Psoas muscle (tissue), 8 donors: ENCODE data around the gene DOHH. TPM values are rescaled to one million over a fixed set of nuclear protein-coding genes. Genes with fewer than 3 reads are reported as not detected.

Experiments
- ATAC-seq, 4 donors: fragments of 200-7000 bp; cut with Tn5 transposase; one replicate each; pipeline ENCODE4 v1.9.1; 2020; ENCODE audit warnings: moderate library complexity in 3 of 4, mild to moderate bottlenecking in 2 of 4
- DNase-seq, 2 donors: peaks; one replicate each; pipeline ENCODE4 v3.0.0-alpha.2; 2020
- H3K27ac ChIP-seq: fragments of 200-600 bp; one replicate; pipeline ENCODE4 v1.8.0; 2022
- H3K27me3 ChIP-seq, 3 donors: fragments of 200-600 bp in 1 of 3; one replicate each; pipeline versions ENCODE4 v1.6.1 to v1.8.0; 2013 to 2022; ENCODE audit warnings: low read length in 2 of 3, mild to moderate bottlenecking in 2 of 3, moderate library complexity in 1 of 3; ENCODE audit not compliant: insufficient read depth in 3 of 3
- H3K36me3 ChIP-seq, 2 donors: fragments of 200-600 bp in 1 of 2; one replicate each; pipeline versions ENCODE4 v1.6.1 to v1.8.0; 2013 to 2022; ENCODE audit warnings: low read depth in 1 of 2, mild to moderate bottlenecking in 1 of 2, moderate library complexity in 1 of 2; ENCODE audit not compliant: insufficient read depth in 1 of 2
- H3K4me1 ChIP-seq: fragments of 200-600 bp; one replicate; pipeline ENCODE4 v1.8.0; 2022
- H3K4me3 ChIP-seq: fragments of 200-600 bp; one replicate; pipeline ENCODE4 v1.8.0; 2022; ENCODE audit warnings: mild to moderate bottlenecking
- H3K9me3 ChIP-seq: fragments of 200-600 bp; one replicate; pipeline ENCODE4 v1.8.0; 2022
- CTCF ChIP-seq: fragments of 200-600 bp; IDR thresholded peaks from one replicate; pipeline ENCODE4 v1.8.0; 2022; ENCODE audit warnings: antibody characterized with exemption
- WGBS, 3 donors: extraction: QIAGEN DNeasy Blood & Tissue Kit; methylation state at CpG; one replicate each; pipeline versions ENCODE4 v1.1.6 to v1.1.7; 2013; 5-methylcytosine and 5-hydroxymethylcytosine counted together
- intact Hi-C, 2 donors: fragments of 100-400 bp; cut with DNase I; formaldehyde crosslinking; loops; one replicate each; pipeline versions ENCODE4 v1.11.0 to v1.14.2; 2022
- polyA plus RNA-seq, 3 donors: library from polyadenylated mRNA; stranded (reverse); fragments of 200-250 nt; gene quantifications; one replicate each; pipeline ENCODE4 v1.2.3, GENCODE V29; 2013
- total RNA-seq, 4 donors: library from RNA; stranded (reverse); fragmentation: NEBNext Ultra II Directional in 2 of 4; extraction: Animal tissue kit (Norgen Biotek cat#: 25700) in 2 of 4; gene quantifications; one replicate each; pipeline versions ENCODE4 v1.2.1 to v1.2.4, GENCODE V29; 2021 to 2023
- donor health status: healthy with polysubstance abuse.
- donor health status: DM: no; HTN: no; CAD: no; lungs with moderate emphysema.
- donor health status: Bipolar disorder and iron deficiency.
- donor health status: healthy.
- donor health status: DM: yes; HTN: yes; CAD: no.
- donor health status: DM: no; HTN: no; CAD: no.
- donor health status: DM: no; HTN: no; CAD: no.
- donor health status: DM: yes; HTN: yes; CAD: no.

Gene DOHH
- total and polyA plus RNA-seq, 7 donors = 11.5 to 54.3 (median 21.8) TPM

GRCh38 chr19:3533563-3534216 lies 33.2 kb upstream of the DOHH start:
- Histone ChIP-seq H3K9me3 (no peaks in the 10 kb centered on the region), H3K4me1 (no peaks in the 10 kb centered on the region), H3K27me3 (no peaks in the 10 kb centered on the region), H3K4me3 (no peak overlapping the region), H3K27ac (no peak overlapping the region), H3K36me3 (peaks cover 3 to 64% of the 10 kb centered on the region in 2 donors)
- DNase-seq = no peak
- 74 to 79% (median 76%) methylated on average over 12 of the region's 12 CpGs for WGBS, 3 donors
- ATAC-seq = no peak
- intact Hi-C loops = no loop called here
- no peak for TF ChIP-seq CTCF

- Histone ChIP-seq H3K36me3 (peaks cover 3 to 63% of the 10 kb centered on the region in 2 donors), H3K27me3 (no peaks in the 10 kb centered on the region), H3K27ac (no peak overlapping the region), H3K9me3 (no peaks in the 10 kb centered on the region), H3K4me3 (no peak overlapping the region), H3K4me1 (no peaks in the 10 kb centered on the region)
- 88 to 94% (median 90%) methylated on average over 17 of the region's 17 CpGs for WGBS, 3 donors
- no peak for TF ChIP-seq CTCF
- intact Hi-C loops = no loop called here
- DNase-seq = no peak
- no peak for ATAC-seq
These were observed 32.6 kb upstream of the DOHH start for GRCh38 chr19:3533033-3533432.

- H3K36me3 ChIP-seq = peaks cover 3 to 68% of the 10 kb centered on the region in 2 donors
- H3K27me3 ChIP-seq = no peaks in the 10 kb centered on the region
- WGBS, 3 donors = 93 to 97% (median 93%) methylated on average over 31 to 33 of the region's 33 CpGs
- no peak for ATAC-seq
- TF ChIP-seq CTCF = no peak
- no peaks in the 10 kb centered on the region for H3K4me1 ChIP-seq
- no peaks in the 10 kb centered on the region for H3K9me3 ChIP-seq
- DNase-seq = no peak
- intact Hi-C loops = no loop called here
- H3K4me3 ChIP-seq = no peak overlapping the region
- H3K27ac ChIP-seq = no peak overlapping the region
These were observed 31.8 kb upstream of the DOHH start for GRCh38 chr19:3532154-3532786.

GRCh38 chr19:3531716-3532115 lies 31.2 kb upstream of the DOHH start:
- Histone ChIP-seq H3K4me3 (no peak overlapping the region), H3K36me3 (peaks cover 3 to 73% of the 10 kb centered on the region in 2 donors), H3K27ac (no peak overlapping the region), H3K4me1 (no peaks in the 10 kb centered on the region), H3K27me3 (no peaks in the 10 kb centered on the region), H3K9me3 (no peaks in the 10 kb centered on the region)
- intact Hi-C loops = no loop called here
- TF ChIP-seq CTCF = no peak
- ATAC-seq (no peak), DNase-seq (no peak)
- WGBS, 3 donors = 90 to 92% (median 91%) methylated on average over 26 to 29 of the region's 29 CpGs
